ENCODE measurements around the gene HOXA4.

The HOXA4 gene

DNA sequence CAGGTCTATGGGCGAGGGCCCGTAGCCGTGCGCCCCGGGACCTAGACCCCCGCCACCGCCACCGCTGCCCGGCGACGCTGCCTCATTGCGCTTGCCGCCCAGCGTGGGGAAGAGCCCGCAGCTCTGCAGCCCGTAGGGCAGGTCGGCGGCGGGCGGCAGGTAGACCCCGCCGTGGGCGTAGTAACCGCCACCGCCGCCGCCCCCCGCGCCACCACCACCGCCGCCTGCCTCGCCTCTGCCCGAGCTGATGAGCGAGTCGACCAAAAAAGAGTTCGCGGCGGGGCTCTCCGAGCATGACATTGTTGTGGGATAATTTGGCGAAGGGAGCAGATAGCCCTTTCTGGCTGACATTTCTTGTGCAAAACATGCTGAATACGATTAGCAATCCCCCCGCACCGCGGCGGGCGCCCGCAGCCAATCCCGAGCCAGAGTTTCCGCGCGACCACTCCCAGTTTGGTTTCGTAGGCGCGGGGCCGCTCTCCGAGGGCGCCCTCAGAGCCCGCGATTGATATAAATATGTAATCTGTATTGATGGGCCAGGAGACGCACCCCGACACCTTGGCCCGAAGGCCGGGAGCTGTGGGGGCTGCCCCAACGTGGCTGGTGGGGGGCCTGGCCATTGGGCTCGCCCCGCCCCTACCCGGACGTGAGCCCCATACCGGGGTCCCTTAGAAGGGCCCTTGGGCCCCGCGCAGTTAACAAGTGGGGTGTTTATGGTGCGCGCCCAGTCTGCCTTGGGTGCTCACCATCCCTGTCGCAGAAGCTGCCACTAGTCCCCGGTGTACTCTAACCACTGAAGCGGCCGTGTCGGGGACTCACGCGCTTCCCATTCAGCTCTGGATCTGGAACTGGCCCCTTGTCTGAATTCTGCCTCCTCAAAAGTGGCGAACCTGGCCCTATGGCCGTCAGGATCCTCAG is 43.7 kb upstream of the HOXA4 start, which contains the start of gene HOXA10:
Gene HOXA10 (minus strand): TSS at position 365 of the 918 bp plus-strand sequence. CDS start 14 bp downstream, at position 351.
- no peak within 1 kb of the TSS for H3K27ac ChIP-seq (ENCODE audit: low read depth, low read length)
- WGBS = 6% methylated on average over 82 of the region's 82 CpGs
- no peak within 1 kb of the TSS for H3K9ac ChIP-seq (ENCODE audit: low read depth, low read length)
- peaks cover 3% of the 10 kb centered on the region; the same call in 1 of the 2 replicates for H3K4me1 ChIP-seq (ENCODE audit: insufficient read depth, low read length)
- no peak within 1 kb of the TSS for H3K4me3 ChIP-seq (ENCODE audit: low read length)
- H3K36me3 ChIP-seq (ENCODE audit: insufficient read depth, low read length) = no peaks in the 10 kb centered on the region
- H3K27me3 ChIP-seq (ENCODE audit: insufficient read depth, low read length) = peaks cover 100% of the 10 kb centered on the region
- peaks cover 3% of the 10 kb centered on the region; the same call in 1 of the 2 replicates for H3K9me3 ChIP-seq (ENCODE audit: insufficient read depth, low read depth, low read length)

DNA sequence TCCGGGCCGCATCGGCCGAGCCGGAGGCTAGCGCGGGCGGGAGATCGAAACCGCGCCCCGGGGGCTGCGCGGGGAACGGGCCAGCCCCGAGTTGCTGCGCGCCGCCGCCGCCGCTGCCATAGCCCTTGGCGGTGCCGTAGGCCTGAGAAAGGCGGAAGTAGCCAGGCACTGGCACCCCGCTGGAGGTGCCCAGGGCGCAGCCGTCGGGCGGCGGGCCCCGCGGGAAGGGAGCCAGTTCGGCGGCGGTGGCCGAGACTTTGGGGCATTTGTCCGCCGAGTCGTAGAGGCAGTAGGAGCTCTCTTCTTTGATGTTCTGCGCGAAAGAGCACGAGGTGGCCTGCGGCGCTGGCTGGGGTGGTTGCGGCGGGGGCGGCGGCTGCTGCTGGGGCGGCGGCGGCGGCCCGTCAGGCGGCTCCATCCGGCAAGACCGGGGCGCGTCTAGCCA is 43.0 kb upstream of the HOXA4 start:
- Histone ChIP-seq H3K4me3 (ENCODE audit: low read length) (no peak overlapping the region), H3K27me3 (ENCODE audit: insufficient read depth, low read length) (peaks cover 100% of the 10 kb centered on the region), H3K36me3 (ENCODE audit: insufficient read depth, low read length) (no peaks in the 10 kb centered on the region), H3K9me3 (ENCODE audit: insufficient read depth, low read depth, low read length) (peaks cover 3% of the 10 kb centered on the region; the same call in 1 of the 2 replicates), H3K9ac (ENCODE audit: low read depth, low read length) (no peak overlapping the region), H3K4me1 (ENCODE audit: insufficient read depth, low read length) (no peaks in the 10 kb centered on the region), H3K27ac (ENCODE audit: low read depth, low read length) (no peak overlapping the region)
- 2% methylated on average over 59 of the region's 59 CpGs for WGBS

DNA sequence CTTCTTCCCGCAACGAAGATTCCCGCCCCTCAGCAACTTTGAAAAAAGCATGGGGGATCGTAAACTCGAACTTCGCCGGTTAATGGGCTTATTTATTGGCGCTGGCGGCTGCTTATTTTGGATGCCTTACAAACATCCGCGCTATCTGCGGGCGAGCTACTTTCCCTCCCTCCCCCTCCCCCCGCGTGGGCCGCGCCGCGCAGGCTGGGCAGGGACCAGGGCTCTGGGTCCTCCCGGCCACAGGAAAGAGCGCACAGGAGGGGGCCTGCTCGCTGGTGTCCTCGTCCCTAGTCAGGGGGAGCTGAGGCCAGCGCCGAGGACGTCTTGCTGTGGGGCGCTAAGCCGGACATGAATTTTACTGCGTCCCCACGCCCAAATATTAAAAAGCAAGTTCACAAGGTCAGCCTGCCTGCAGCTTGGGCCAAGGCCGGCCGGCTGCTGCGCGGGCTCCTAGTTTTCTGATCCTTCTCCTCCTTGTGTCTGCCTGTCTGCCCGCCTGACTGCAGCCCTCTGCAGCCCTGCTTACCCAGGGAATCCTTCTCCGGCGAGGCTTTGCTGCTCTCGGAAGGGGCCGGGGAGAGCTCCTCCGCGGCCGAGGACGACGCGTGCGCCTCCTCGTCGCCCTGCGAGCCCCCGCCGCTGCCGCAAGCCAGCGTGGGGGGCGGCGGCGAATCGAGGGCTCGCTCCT is 42.4 kb upstream of the HOXA4 start:
- Histone ChIP-seq H3K27me3 (ENCODE audit: insufficient read depth, low read length) (peaks cover 100% of the 10 kb centered on the region), H3K4me3 (ENCODE audit: low read length) (no peak overlapping the region), H3K4me1 (ENCODE audit: insufficient read depth, low read length) (no peaks in the 10 kb centered on the region), H3K27ac (ENCODE audit: low read depth, low read length) (no peak overlapping the region), H3K9ac (ENCODE audit: low read depth, low read length) (no peak overlapping the region), H3K9me3 (ENCODE audit: insufficient read depth, low read depth, low read length) (peaks cover 3% of the 10 kb centered on the region; the same call in 1 of the 2 replicates), H3K36me3 (ENCODE audit: insufficient read depth, low read length) (no peaks in the 10 kb centered on the region)
- 2% methylated on average over 58 of the region's 58 CpGs for WGBS

DNA sequence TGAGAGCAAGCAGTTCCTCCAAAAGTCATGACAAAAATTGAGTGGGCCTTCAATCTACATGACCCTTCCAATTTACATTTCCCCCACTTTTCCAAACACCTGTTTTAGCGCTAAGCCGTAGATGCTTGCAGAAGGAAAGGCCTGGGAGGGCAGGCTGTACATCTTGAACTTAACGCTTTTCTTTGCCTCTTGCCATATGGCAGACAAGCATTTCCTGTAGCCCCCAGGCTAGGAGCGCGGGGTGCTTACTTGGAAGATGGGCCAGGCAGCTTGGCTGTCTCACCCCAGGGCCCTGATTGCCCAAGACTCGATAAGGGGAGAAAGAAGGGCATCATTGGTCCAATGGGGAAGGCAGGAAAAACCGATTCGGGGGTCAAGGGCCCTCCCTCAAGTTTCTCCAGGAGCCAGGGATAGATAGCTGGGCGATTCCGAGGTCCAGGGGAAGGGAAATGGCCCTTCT is 41.8 kb upstream of the HOXA4 start:
- Histone ChIP-seq H3K27me3 (ENCODE audit: insufficient read depth, low read length) (peaks cover 100% of the 10 kb centered on the region), H3K9ac (ENCODE audit: low read depth, low read length) (no peak overlapping the region), H3K9me3 (ENCODE audit: insufficient read depth, low read depth, low read length) (peaks cover 3% of the 10 kb centered on the region; the same call in 1 of the 2 replicates), H3K4me1 (ENCODE audit: insufficient read depth, low read length) (no peaks in the 10 kb centered on the region), H3K4me3 (ENCODE audit: low read length) (no peak overlapping the region), H3K27ac (ENCODE audit: low read depth, low read length) (no peak overlapping the region), H3K36me3 (ENCODE audit: insufficient read depth, low read length) (no peaks in the 10 kb centered on the region)
- 6% methylated on average over 10 of the region's 10 CpGs for WGBS

DNA sequence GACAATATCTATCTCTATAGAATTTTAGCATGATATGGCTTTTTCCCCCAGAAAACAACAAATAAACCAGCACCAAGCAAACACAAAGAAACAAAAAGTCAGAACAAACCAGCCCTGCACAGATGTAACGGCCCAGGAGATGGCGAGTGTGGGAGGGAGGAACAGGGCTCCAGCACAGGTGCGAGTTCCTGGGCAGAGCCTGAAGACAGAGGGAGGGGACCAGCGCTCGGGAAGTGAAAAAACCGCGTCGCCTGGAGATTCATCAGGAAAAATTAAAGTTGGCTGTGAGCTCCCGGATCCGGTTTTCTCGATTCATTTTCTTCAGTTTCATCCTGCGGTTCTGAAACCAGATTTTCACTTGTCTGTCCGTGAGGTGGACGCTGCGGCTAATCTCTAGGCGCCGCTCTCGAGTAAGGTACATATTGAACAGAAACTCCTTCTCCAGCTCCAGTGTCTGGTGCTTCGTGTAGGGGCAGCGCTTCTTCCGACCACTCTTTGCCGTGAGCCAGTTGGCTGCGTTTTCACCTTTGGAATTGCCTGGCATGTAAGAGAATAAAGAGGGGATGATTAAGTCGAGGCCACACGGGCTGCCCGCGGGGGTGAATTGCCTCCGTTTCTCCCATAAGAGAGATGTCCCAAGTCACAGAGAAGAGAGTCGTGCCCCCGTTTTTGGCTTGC is 41.2 kb upstream of the HOXA4 start:
- H3K27me3 ChIP-seq (ENCODE audit: insufficient read depth, low read length) = peaks cover 100% of the 10 kb centered on the region
- no peak overlapping the region for H3K4me3 ChIP-seq (ENCODE audit: low read length)
- 6% methylated on average over 30 of the region's 30 CpGs for WGBS
- no peak overlapping the region for H3K9ac ChIP-seq (ENCODE audit: low read depth, low read length)
- H3K27ac ChIP-seq (ENCODE audit: low read depth, low read length) = no peak overlapping the region
- peaks cover 3% of the 10 kb centered on the region; the same call in 1 of the 2 replicates for H3K9me3 ChIP-seq (ENCODE audit: insufficient read depth, low read depth, low read length)
- H3K36me3 ChIP-seq (ENCODE audit: insufficient read depth, low read length) = no peaks in the 10 kb centered on the region
- H3K4me1 ChIP-seq (ENCODE audit: insufficient read depth, low read length) = no peaks in the 10 kb centered on the region

DNA sequence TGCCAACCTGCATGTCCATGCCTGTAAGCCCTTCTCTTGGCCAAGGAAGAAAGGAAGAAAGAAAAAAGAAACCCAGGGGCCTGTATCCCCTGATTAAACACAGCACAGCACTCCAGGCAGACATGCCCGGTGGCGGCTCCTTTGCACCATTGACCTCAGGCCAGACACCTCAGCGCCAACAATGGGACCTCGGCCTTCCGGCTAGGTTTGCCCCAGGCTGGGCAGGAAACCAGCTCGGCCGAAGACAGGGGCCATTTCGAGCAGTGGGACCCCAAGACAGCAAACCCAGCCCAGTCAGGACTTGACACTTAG is 40.7 kb upstream of the HOXA4 start:
- no peaks in the 10 kb centered on the region for H3K4me1 ChIP-seq (ENCODE audit: insufficient read depth, low read length)
- peaks cover 3% of the 10 kb centered on the region; the same call in 1 of the 2 replicates for H3K9me3 ChIP-seq (ENCODE audit: insufficient read depth, low read depth, low read length)
- H3K4me3 ChIP-seq (ENCODE audit: low read length) = no peak overlapping the region
- 6% methylated on average over 8 of the region's 8 CpGs for WGBS
- no peak overlapping the region for H3K9ac ChIP-seq (ENCODE audit: low read depth, low read length)
- H3K27ac ChIP-seq (ENCODE audit: low read depth, low read length) = no peak overlapping the region
- no peaks in the 10 kb centered on the region for H3K36me3 ChIP-seq (ENCODE audit: insufficient read depth, low read length)
- H3K27me3 ChIP-seq (ENCODE audit: insufficient read depth, low read length) = peaks cover 100% of the 10 kb centered on the region

DNA sequence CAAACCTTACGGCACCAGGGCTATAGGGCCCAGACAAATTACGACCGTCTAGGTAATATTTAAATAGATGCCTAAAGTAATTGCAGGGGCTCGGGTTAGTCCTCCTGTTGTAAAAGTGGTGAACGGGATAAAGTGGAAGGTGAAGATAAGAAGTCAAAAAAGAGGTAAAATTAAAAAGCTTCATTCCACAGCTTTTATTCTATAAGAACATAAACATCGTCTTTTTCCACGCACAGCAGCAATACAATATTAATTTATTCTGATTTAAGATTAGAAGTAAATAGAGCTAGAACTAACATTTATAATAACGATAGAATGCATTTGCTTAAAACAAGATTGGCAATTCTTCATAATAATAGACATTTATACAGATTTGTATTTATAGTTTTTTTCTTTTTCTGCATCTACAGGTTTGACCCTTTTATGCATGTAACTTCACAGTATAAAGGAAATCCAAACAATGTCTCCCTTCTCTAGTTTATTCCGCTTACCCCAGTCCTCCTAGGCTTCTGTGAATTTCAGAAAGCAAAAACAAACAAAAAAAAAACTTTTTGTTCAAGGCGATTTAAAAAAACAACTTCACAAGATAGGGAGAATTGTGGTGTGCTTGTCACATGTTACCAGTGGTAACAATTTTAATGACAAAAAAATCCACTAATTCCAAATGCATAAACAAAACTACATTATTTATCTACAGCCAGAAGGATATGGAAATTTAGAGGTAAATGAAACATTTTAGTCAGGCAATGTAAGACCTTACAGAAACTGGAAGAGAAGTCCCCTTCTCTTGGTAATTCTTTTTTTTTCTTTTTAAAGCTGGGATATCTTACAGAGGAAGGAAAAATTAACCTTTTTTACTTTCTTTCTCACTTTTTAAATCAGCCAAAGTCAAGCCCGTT is 40.1 kb upstream of the HOXA4 start:
- no peak overlapping the region for H3K4me3 ChIP-seq (ENCODE audit: low read length)
- peaks cover 100% of the 10 kb centered on the region for H3K27me3 ChIP-seq (ENCODE audit: insufficient read depth, low read length)
- no peaks in the 10 kb centered on the region for H3K4me1 ChIP-seq (ENCODE audit: insufficient read depth, low read length)
- no peak overlapping the region for H3K27ac ChIP-seq (ENCODE audit: low read depth, low read length)
- H3K36me3 ChIP-seq (ENCODE audit: insufficient read depth, low read length) = no peaks in the 10 kb centered on the region
- WGBS = 24% methylated on average over 7 of the region's 11 CpGs
- 0 out of 2 replicates have a peak, but pooled peaks cover 3% of the 10 kb centered on the region for H3K9me3 ChIP-seq (ENCODE audit: insufficient read depth, low read depth, low read length)
- H3K9ac ChIP-seq (ENCODE audit: low read depth, low read length) = no peak overlapping the region

DNA sequence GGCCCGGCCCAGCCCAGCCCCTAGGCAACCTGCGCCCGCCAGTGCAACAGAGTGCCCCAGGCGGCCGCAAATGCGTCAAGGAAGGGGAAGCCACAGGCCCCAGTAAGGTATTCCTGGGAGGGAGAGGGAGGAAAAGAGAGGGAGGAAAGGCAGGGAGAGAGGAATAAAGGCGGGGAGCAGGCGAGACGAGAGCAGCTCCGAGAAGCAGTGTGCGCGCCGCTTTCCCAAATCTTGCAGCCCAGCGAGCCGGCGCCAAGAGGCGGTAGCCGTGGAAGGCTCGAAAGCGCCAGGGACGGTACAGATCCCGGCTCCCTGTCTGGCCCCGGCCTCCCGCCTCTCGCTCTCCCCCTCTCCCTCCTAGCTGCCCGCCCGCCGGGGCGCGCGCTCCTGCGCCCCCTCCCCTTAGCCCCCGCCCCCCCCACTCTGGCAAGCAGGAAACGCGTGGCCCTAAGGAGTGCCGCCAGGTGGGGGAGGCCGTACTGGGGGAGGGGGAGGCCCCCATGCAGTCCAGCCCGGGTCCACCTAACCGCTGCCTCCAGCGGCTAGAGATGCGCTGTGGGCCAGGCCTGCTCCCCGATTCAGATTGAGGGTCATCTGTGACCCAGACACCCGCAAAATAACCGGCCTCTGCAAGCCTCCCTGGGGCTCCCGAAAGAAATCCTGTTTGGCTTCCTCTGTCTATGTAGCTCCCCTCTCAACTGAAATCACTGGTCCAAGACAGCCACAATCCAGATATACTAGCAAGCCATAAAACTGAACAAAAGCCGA is 39.3 kb upstream of the HOXA4 start:
- Histone ChIP-seq H3K27me3 (ENCODE audit: insufficient read depth, low read length) (peaks cover 100% of the 10 kb centered on the region), H3K4me3 (ENCODE audit: low read length) (no peak overlapping the region), H3K4me1 (ENCODE audit: insufficient read depth, low read length) (no peaks in the 10 kb centered on the region), H3K27ac (ENCODE audit: low read depth, low read length) (no peak overlapping the region), H3K9ac (ENCODE audit: low read depth, low read length) (no peak overlapping the region), H3K9me3 (ENCODE audit: insufficient read depth, low read depth, low read length) (0 out of 2 replicates have a peak, but pooled peaks cover 8% of the 10 kb centered on the region), H3K36me3 (ENCODE audit: insufficient read depth, low read length) (no peaks in the 10 kb centered on the region)
- WGBS = 2% methylated on average over 38 of the region's 46 CpGs

DNA sequence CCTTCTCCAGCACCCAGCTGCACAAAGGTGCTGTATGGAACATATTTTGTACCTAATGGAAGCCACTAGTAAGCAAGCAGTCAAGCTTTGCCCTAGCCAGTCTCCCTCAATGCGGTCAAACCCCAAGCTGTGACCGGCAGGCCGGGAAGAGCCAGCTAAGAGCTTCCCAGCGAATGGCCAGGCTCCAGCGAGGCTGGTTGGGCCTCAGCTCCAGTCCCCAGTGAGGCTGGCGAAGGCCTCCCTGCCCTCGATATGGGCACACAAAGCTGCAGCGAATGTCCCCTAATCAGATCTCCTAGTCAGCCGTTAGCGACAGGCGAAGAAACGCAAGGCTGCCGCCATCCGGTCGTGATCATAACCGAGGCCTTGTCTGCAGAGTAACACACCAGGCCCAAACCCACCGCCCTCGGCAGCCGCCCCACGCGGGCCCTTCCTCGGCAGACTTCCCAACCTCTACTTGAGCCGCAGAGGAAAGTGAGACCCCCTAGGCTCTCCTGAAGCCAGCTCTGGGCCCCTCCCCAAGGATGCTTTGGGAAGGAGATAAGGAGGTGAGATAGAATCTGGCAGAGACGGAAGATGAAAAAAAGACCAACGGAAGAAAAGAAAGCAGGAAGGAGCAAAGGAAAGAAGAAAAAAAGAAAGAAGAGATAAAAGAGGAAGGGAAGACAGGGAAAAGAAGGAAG is 37.8 kb upstream of the HOXA4 start:
- H3K4me1 ChIP-seq (ENCODE audit: insufficient read depth, low read length) = no peaks in the 10 kb centered on the region
- 0 out of 2 replicates have a peak, but pooled peaks cover 8% of the 10 kb centered on the region for H3K9me3 ChIP-seq (ENCODE audit: insufficient read depth, low read depth, low read length)
- no peak overlapping the region for H3K4me3 ChIP-seq (ENCODE audit: low read length)
- H3K36me3 ChIP-seq (ENCODE audit: insufficient read depth, low read length) = no peaks in the 10 kb centered on the region
- whole genome bisulfite sequencing = 8% methylated on average over 25 of the region's 25 CpGs
- peaks cover 100% of the 10 kb centered on the region for H3K27me3 ChIP-seq (ENCODE audit: insufficient read depth, low read length)
- H3K9ac ChIP-seq (ENCODE audit: low read depth, low read length) = no peak overlapping the region
- no peak overlapping the region for H3K27ac ChIP-seq (ENCODE audit: low read depth, low read length)
